Psoas muscle (tissue), 8 donors: Measurements from ENCODE around the gene TRIM54. TPM values are rescaled to one million over a fixed set of nuclear protein-coding genes. Genes with fewer than 3 reads are reported as not detected.
A peak's percentile ranks its signal among the peaks of the same experiment; 100 is the strongest.

ENCODE experiments used
- ATAC-seq, 4 donors: fragments of 200-7000 bp; cut with Tn5 transposase; one replicate each; pipeline ENCODE4 v1.9.1; 2020; ENCODE audit warnings: moderate library complexity in 3 of 4, mild to moderate bottlenecking in 2 of 4
- DNase-seq, 2 donors: peaks; one replicate each; pipeline ENCODE4 v3.0.0-alpha.2; 2020
- H3K27ac ChIP-seq: fragments of 200-600 bp; one replicate; pipeline ENCODE4 v1.8.0; 2022
- H3K27me3 ChIP-seq, 3 donors: fragments of 200-600 bp in 1 of 3; one replicate each; pipeline versions ENCODE4 v1.6.1 to v1.8.0; 2013 to 2022; ENCODE audit warnings: low read length in 2 of 3, mild to moderate bottlenecking in 2 of 3, moderate library complexity in 1 of 3; ENCODE audit not compliant: insufficient read depth in 3 of 3
- H3K36me3 ChIP-seq, 2 donors: fragments of 200-600 bp in 1 of 2; one replicate each; pipeline versions ENCODE4 v1.6.1 to v1.8.0; 2013 to 2022; ENCODE audit warnings: low read depth in 1 of 2, mild to moderate bottlenecking in 1 of 2, moderate library complexity in 1 of 2; ENCODE audit not compliant: insufficient read depth in 1 of 2
- H3K4me1 ChIP-seq: fragments of 200-600 bp; one replicate; pipeline ENCODE4 v1.8.0; 2022
- H3K4me3 ChIP-seq: fragments of 200-600 bp; one replicate; pipeline ENCODE4 v1.8.0; 2022; ENCODE audit warnings: mild to moderate bottlenecking
- H3K9me3 ChIP-seq: fragments of 200-600 bp; one replicate; pipeline ENCODE4 v1.8.0; 2022
- CTCF ChIP-seq: fragments of 200-600 bp; IDR thresholded peaks from one replicate; pipeline ENCODE4 v1.8.0; 2022; ENCODE audit warnings: antibody characterized with exemption
- WGBS, 3 donors: extraction: QIAGEN DNeasy Blood & Tissue Kit; methylation state at CpG; one replicate each; pipeline versions ENCODE4 v1.1.6 to v1.1.7; 2013; 5-methylcytosine and 5-hydroxymethylcytosine counted together
- intact Hi-C, 2 donors: fragments of 100-400 bp; cut with DNase I; formaldehyde crosslinking; loops; one replicate each; pipeline versions ENCODE4 v1.11.0 to v1.14.2; 2022
- long read RNA-seq, 2 donors: library from polyadenylated mRNA; unstranded; transcript quantifications; one replicate each; pipeline ENCODE4 v2.0.0, GENCODE V29; 2021
- polyA plus RNA-seq, 3 donors: library from polyadenylated mRNA; stranded (reverse); fragments of 200-250 nt; gene quantifications; one replicate each; pipeline ENCODE4 v1.2.3, GENCODE V29; 2013
- total RNA-seq, 4 donors: library from RNA; stranded (reverse); fragmentation: NEBNext Ultra II Directional in 2 of 4; extraction: Animal tissue kit (Norgen Biotek cat#: 25700) in 2 of 4; gene quantifications; one replicate each; pipeline versions ENCODE4 v1.2.1 to v1.2.4, GENCODE V29; 2021 to 2023
- donor health status: healthy with polysubstance abuse.
- donor health status: DM: no; HTN: no; CAD: no; lungs with moderate emphysema.
- donor health status: Bipolar disorder and iron deficiency.
- donor health status: healthy.
- donor health status: DM: yes; HTN: yes; CAD: no.
- donor health status: DM: no; HTN: no; CAD: no.
- donor health status: DM: no; HTN: no; CAD: no.
- donor health status: DM: yes; HTN: yes; CAD: no.

Gene TRIM54
- 100 to 1,000 TPM; 387 to 784 (median 462) TPM for total RNA-seq
- 100 to 1,000 TPM; 136 to 315 (median 282) TPM for polyA plus RNA-seq
- long read RNA-seq, donor 1, transcript TRIM54-202 (9 exons, 1,967 nt) = major isoform, 148 of 227 reads
- long read RNA-seq, donor 1, partial matches to known transcripts = 42 of 227 reads
- long read RNA-seq, donor 1, other reads (novel, unspliced or antisense) = 35 of 227 reads
- long read RNA-seq, donor 2, transcript TRIM54-202 (9 exons, 1,967 nt) = major isoform, 318 of 528 reads
- long read RNA-seq, donor 2, transcript TRIM54-201 (10 exons, 2,027 nt) = minor isoform, 14 of 528 reads
- long read RNA-seq, donor 2, partial matches to known transcripts = 126 of 528 reads
- long read RNA-seq, donor 2, other reads (novel, unspliced or antisense) = 70 of 528 reads

GRCh38 chr2:27281855-27282559 lies at the start of gene TRIM54:
Gene TRIM54 (plus strand): TSS chr2:27282429. CDS start chr2:27282732, 303 bp downstream.
- DNase-seq (peak; percentile 64 to 88), ATAC-seq (peak; percentile 83 to 91 (median 87))
- WGBS, 3 donors = 15 to 25% (median 22%) methylated on average over 5 of the region's 5 CpGs
- no peaks in the 10 kb centered on the region for H3K27me3 ChIP-seq
- peak within 1 kb of the TSS; percentile 71 for H3K4me3 ChIP-seq
- intact Hi-C loops = loop anchor here in 1 of 2 donors (10.0 kb wide), 1 partner anchor 187 kb away; no protein-coding TSS in a partner anchor
- peaks cover 24% of the 10 kb centered on the region for H3K4me1 ChIP-seq
- TF ChIP-seq CTCF = no peak
- H3K27ac ChIP-seq = peak within 1 kb of the TSS; percentile 93
- H3K36me3 ChIP-seq = peaks cover 0 to 13% of the 10 kb centered on the region in 2 donors
- H3K9me3 ChIP-seq = no peaks in the 10 kb centered on the region

- Histone ChIP-seq H3K9me3 (no peaks in the 10 kb centered on the region), H3K36me3 (peaks cover 10 to 99% of the 10 kb centered on the region in 2 donors), H3K27me3 (no peaks in the 10 kb centered on the region), H3K4me1 (no peaks in the 10 kb centered on the region), H3K27ac (no peak overlapping the region), H3K4me3 (no peak overlapping the region)
- 92 to 95% (median 94%) methylated on average over 14 of the region's 14 CpGs for WGBS, 3 donors
- TF ChIP-seq CTCF = no peak
- intact Hi-C loops = no loop called here
- no peak for ATAC-seq
- DNase-seq = no peak
Observed at GRCh38 chr2:27233341-27233740, 48.9 kb upstream of the TRIM54 start.

GRCh38 chr2:27236136-27236535 lies 46.1 kb upstream of the TRIM54 start:
- Histone ChIP-seq H3K9me3 (no peaks in the 10 kb centered on the region), H3K4me1 (no peaks in the 10 kb centered on the region), H3K36me3 (peaks cover 10 to 100% of the 10 kb centered on the region in 2 donors), H3K4me3 (no peak overlapping the region), H3K27ac (no peak overlapping the region), H3K27me3 (no peaks in the 10 kb centered on the region)
- 90 to 95% (median 95%) methylated on average over 12 of the region's 12 CpGs for WGBS, 3 donors
- TF ChIP-seq CTCF = no peak
- ATAC-seq (no peak), DNase-seq (peak in 1 of 2 donors; percentile 34)
- intact Hi-C loops = no loop called here

GRCh38 chr2:27236626-27237025 lies 45.6 kb upstream of the TRIM54 start:
- peak in 1 of 2 donors; percentile 4 for DNase-seq
- Histone ChIP-seq H3K27me3 (no peaks in the 10 kb centered on the region), H3K9me3 (no peaks in the 10 kb centered on the region), H3K36me3 (peaks cover 10 to 100% of the 10 kb centered on the region in 2 donors), H3K27ac (no peak overlapping the region), H3K4me3 (no peak overlapping the region), H3K4me1 (no peaks in the 10 kb centered on the region)
- no peak for TF ChIP-seq CTCF
- 85 to 92% (median 86%) methylated on average over 3 of the region's 3 CpGs for WGBS, 3 donors
- no peak for ATAC-seq
- intact Hi-C loops = no loop called here
